H9 (cell line): Measurements from ENCODE around the gene DNAL1. TPM values are rescaled to one million over a fixed set of nuclear protein-coding genes. Genes with fewer than 3 reads are reported as not detected.
A peak's percentile ranks its signal among the peaks of the same experiment; 100 is the strongest.

Experiments
- DNase-seq: peaks from one replicate; pipeline ENCODE4 v3.0.0-alpha.2; 2017
- H2AFZ ChIP-seq: one replicate; pipeline ENCODE4 v1.6.1; 2013; ENCODE audit warnings: mild to moderate bottlenecking, low read length, control low read depth, moderate library complexity
- H2AK5ac ChIP-seq: 2 replicates; pipeline ENCODE4 v1.6.1; 2013; ENCODE audit warnings: low read length, control low read depth, mixed read lengths; ENCODE audit not compliant: insufficient read length
- H2BK120ac ChIP-seq: one replicate; pipeline ENCODE4 v1.6.1; 2013; ENCODE audit warnings: low read depth, mild to moderate bottlenecking, low read length, control low read depth, inconsistent platforms; ENCODE audit not compliant: poor library complexity, severe bottlenecking
- H2BK12ac ChIP-seq: 2 replicates; pipeline ENCODE4 v1.6.1; 2013; ENCODE audit warnings: low read length, control low read depth, mixed read lengths, low read depth; ENCODE audit not compliant: insufficient read length
- H2BK15ac ChIP-seq: 2 replicates; pipeline ENCODE4 v1.6.1; 2013; ENCODE audit warnings: low read depth, low read length, control low read depth
- H2BK20ac ChIP-seq: one replicate; pipeline ENCODE4 v1.6.1; 2013; ENCODE audit warnings: low read depth, mild to moderate bottlenecking, low read length, control low read depth, inconsistent platforms; ENCODE audit not compliant: poor library complexity, severe bottlenecking
- H2BK5ac ChIP-seq: 2 replicates; pipeline ENCODE4 v1.6.1; 2013; ENCODE audit warnings: low read length, control low read depth, mixed read lengths; ENCODE audit not compliant: insufficient read length
- H3K14ac ChIP-seq: 2 replicates; pipeline ENCODE4 v1.6.1; 2013; ENCODE audit warnings: low read length, control low read depth; ENCODE audit not compliant: insufficient read depth
- H3K18ac ChIP-seq: 2 replicates; pipeline ENCODE4 v1.6.1; 2013; ENCODE audit warnings: low read depth, mild to moderate bottlenecking, mixed read lengths, low read length, control low read depth; ENCODE audit not compliant: insufficient read length
- H3K23ac ChIP-seq: 2 replicates; pipeline ENCODE4 v1.6.1; 2013; ENCODE audit warnings: low read length, control low read depth, mixed read lengths, low read depth; ENCODE audit not compliant: insufficient read length
- H3K23me2 ChIP-seq: 2 replicates; pipeline ENCODE4 v1.6.1; 2013; ENCODE audit warnings: low read depth, mild to moderate bottlenecking, mixed read lengths, low read length, control low read depth; ENCODE audit not compliant: insufficient read length, poor library complexity, severe bottlenecking
- H3K27ac ChIP-seq: 2 replicates; pipeline ENCODE4 v1.5.1; 2013; ENCODE audit warnings: low read length, control low read depth, mixed read lengths, low read depth; ENCODE audit not compliant: insufficient read length
- H3K27me3 ChIP-seq: 2 replicates; pipeline ENCODE4 v1.6.1; 2013; ENCODE audit warnings: low read length, control low read depth, inconsistent platforms; ENCODE audit not compliant: insufficient read depth
- H3K4ac ChIP-seq: 2 replicates; pipeline ENCODE4 v1.6.1; 2013; ENCODE audit warnings: low read depth, mild to moderate bottlenecking, control low read depth, inconsistent platforms, low read length, moderate library complexity
- H3K4me1 ChIP-seq: 2 replicates; pipeline ENCODE4 v1.6.1; 2013; ENCODE audit warnings: low read length, control low read depth, inconsistent platforms; ENCODE audit not compliant: insufficient read depth
- H3K4me2 ChIP-seq: 2 replicates; pipeline ENCODE4 v1.6.1; 2013; ENCODE audit warnings: low read length, control low read depth, mixed read lengths; ENCODE audit not compliant: insufficient read length, insufficient read depth
- H3K56ac ChIP-seq: 2 replicates; pipeline ENCODE4 v1.6.1; 2013; ENCODE audit warnings: low read depth, mild to moderate bottlenecking, mixed read lengths, low read length, control low read depth; ENCODE audit not compliant: insufficient read length
- H3K79me1 ChIP-seq: 2 replicates; pipeline ENCODE4 v1.6.1; 2013; ENCODE audit warnings: low read depth, mild to moderate bottlenecking, moderate library complexity, low read length, control low read depth, inconsistent platforms; ENCODE audit not compliant: insufficient read depth, poor library complexity, severe bottlenecking
- H3K79me2 ChIP-seq: 2 replicates; pipeline ENCODE4 v1.6.1; 2013; ENCODE audit warnings: low read length, control low read depth, inconsistent platforms; ENCODE audit not compliant: insufficient read depth
- H3K9ac ChIP-seq: 2 replicates; pipeline ENCODE4 v1.6.1; 2013; ENCODE audit warnings: low read length, control low read depth, mixed read lengths; ENCODE audit not compliant: insufficient read length; ENCODE audit errors: extremely low read depth
- H3K9me3 ChIP-seq: one replicate; pipeline ENCODE4 v1.6.1; 2013; ENCODE audit warnings: low read depth, low read length, inconsistent platforms; ENCODE audit not compliant: control insufficient read depth
- H3T11ph ChIP-seq: one replicate; pipeline ENCODE4 v1.6.1; 2013; ENCODE audit warnings: mild to moderate bottlenecking, low read length, control low read depth, inconsistent platforms
- H4K20me1 ChIP-seq: one replicate; pipeline ENCODE4 v1.6.1; 2013; ENCODE audit not compliant: control insufficient read depth, insufficient read length, insufficient read depth
- H4K5ac ChIP-seq: 2 replicates; pipeline ENCODE4 v1.6.1; 2013; ENCODE audit warnings: low read depth, mild to moderate bottlenecking, mixed read lengths, low read length, control low read depth; ENCODE audit not compliant: insufficient read length
- H4K8ac ChIP-seq: replicated peaks from 2 replicates; pipeline ENCODE4 v1.6.1; 2013; ENCODE audit warnings: low read length, control low read depth, mixed read lengths, low read depth; ENCODE audit not compliant: insufficient read length
- H4K91ac ChIP-seq: 2 replicates; pipeline ENCODE4 v1.6.1; 2013; ENCODE audit warnings: low read depth, mild to moderate bottlenecking, moderate library complexity, mixed read lengths, low read length, control low read depth; ENCODE audit not compliant: insufficient read length
- H3K27ac Mint-ChIP-seq, 3 experiments: 2 replicates in 2 of 3; 3 replicates in 1 of 3; pipeline ENCODE4 v1.8.0; 2020 to 2021; ENCODE audit warnings: mixed read lengths in 3 of 3, mild to moderate bottlenecking in 1 of 3, moderate library complexity in 1 of 3
- H3K27me3 Mint-ChIP-seq: 2 replicates; pipeline ENCODE4 v1.8.0; 2021; ENCODE audit warnings: low read depth, mild to moderate bottlenecking, moderate library complexity, mixed read lengths
- H3K36me3 Mint-ChIP-seq, 3 experiments: 2 replicates in 2 of 3; 3 replicates in 1 of 3; pipeline ENCODE4 v1.8.0; 2020 to 2021; ENCODE audit warnings: low read depth in 3 of 3, mixed read lengths in 3 of 3; ENCODE audit not compliant: insufficient read depth in 1 of 3
- H3K4me1 Mint-ChIP-seq, 2 experiments: 2 replicates each; pipeline ENCODE4 v1.8.0; 2020; ENCODE audit warnings: mixed read lengths in 2 of 2
- H3K4me3 Mint-ChIP-seq, 2 experiments: 2 replicates in 1 of 2; 3 replicates in 1 of 2; pipeline ENCODE4 v1.8.0; 2020 to 2021; ENCODE audit warnings: mild to moderate bottlenecking in 2 of 2, mixed read lengths in 2 of 2, moderate library complexity in 1 of 2
- H3K9me3 Mint-ChIP-seq, 2 experiments: 2 replicates in 1 of 2; 3 replicates in 1 of 2; pipeline ENCODE4 v1.8.0; 2020; ENCODE audit warnings: mild to moderate bottlenecking in 2 of 2, mixed read lengths in 2 of 2, moderate library complexity in 1 of 2
- CTCF ChIP-seq: fragments of 200-600 bp; sonication (generic); conservative IDR thresholded peaks from 3 replicates; pipeline ENCODE4 v1.8.0; 2021; ENCODE audit warnings: antibody characterized with exemption, mild to moderate bottlenecking
- WGBS: extraction: QIAGEN DNeasy Blood & Tissue Kit; methylation state at CpG from one replicate; pipeline ENCODE4 v1.1.7; 2013; ENCODE audit warnings: missing lambda C conversion rate, low lambda C conversion rate, mixed read lengths; ENCODE audit not compliant: insufficient read length; ENCODE audit errors: extremely low coverage; 5-methylcytosine and 5-hydroxymethylcytosine counted together
- total RNA-seq: library from RNA; stranded (reverse); gene quantifications from 2 replicates; pipeline ENCODE4 v1.2.1, GENCODE V29; 2021

The DNAL1 gene
- total RNA-seq, 1 experiment from 2014 or later = 17.7 TPM

GRCh38 chr14:73723797-73724661 is 79.2 kb downstream of the DNAL1 start:
- Histone ChIP-seq H3K9me3 (no peaks in the 10 kb centered on the region), H3K23ac (no peak overlapping the region), H2BK5ac (no peak overlapping the region), H4K5ac (no peak overlapping the region), H3K9ac (no peak overlapping the region), H3K4me1 (peaks cover 6% of the 10 kb centered on the region; the same call in 1 of the 2 replicates), H3K79me1 (no peaks in the 10 kb centered on the region), H2BK15ac (no peak overlapping the region), H4K91ac (no peak overlapping the region), H3K79me2 (no peaks in the 10 kb centered on the region), H3K27ac (no peak overlapping the region), H3K4ac (no peak overlapping the region), H3K56ac (no peak overlapping the region), H3K23me2 (no peaks in the 10 kb centered on the region), H3T11ph (no peak overlapping the region), H3K14ac (no peak overlapping the region), H2BK20ac (no peak overlapping the region), H2BK12ac (no peak overlapping the region), H2AFZ (no peak overlapping the region), H4K20me1 (no peaks in the 10 kb centered on the region), H4K8ac (no peak overlapping the region), H3K4me2 (no peak overlapping the region), H3K27me3 (no peaks in the 10 kb centered on the region), H3K18ac (no peak overlapping the region), H2BK120ac (no peak overlapping the region), H2AK5ac (no peak overlapping the region)
- Mint-ChIP-seq H3K9me3 (no peaks in the 10 kb centered on the region), H3K36me3 (peaks cover 4 to 23% (median 17%) of the 10 kb centered on the region in 3 experiments; a peak in 6 of 7 replicates), H3K27me3 (peaks cover 3% of the 10 kb centered on the region; the same call in 1 of the 2 replicates), H3K4me1 (peaks cover 57% of the 10 kb centered on the region in 2 experiments), H3K4me3 (peak overlapping the region in 1 of 2 experiments; percentile 24; a peak in 2 of 5 replicates), H3K27ac (peak overlapping the region in 2 of 3 experiments; percentile 5 to 36; a peak in 4 of 7 replicates)
- TF ChIP-seq CTCF = no peak
- DNase-seq = peak; percentile 38
- WGBS = no CpG with 5 or more reads among the region's 12 CpGs
